Glutamatergic neuron (in vitro differentiated cells): ENCODE results near the gene MTPN. TPM values are rescaled to one million over a fixed set of nuclear protein-coding genes. Genes with fewer than 3 reads are reported as not detected.

Source experiments
- DNase-seq: peaks from one replicate; pipeline ENCODE4 v3.0.0; 2022
- H3K27ac Mint-ChIP-seq: one replicate; pipeline ENCODE4 v1.8.0; 2020; ENCODE audit warnings: mild to moderate bottlenecking, mixed read lengths, inconsistent platforms; ENCODE audit not compliant: unreplicated experiment
- H3K27me3 Mint-ChIP-seq: one replicate; pipeline ENCODE4 v1.8.0; 2020; ENCODE audit warnings: mild to moderate bottlenecking, moderate library complexity, mixed read lengths, inconsistent platforms; ENCODE audit not compliant: unreplicated experiment
- H3K36me3 Mint-ChIP-seq: one replicate; pipeline ENCODE4 v1.8.0; 2020; ENCODE audit warnings: mild to moderate bottlenecking, mixed read lengths, inconsistent platforms; ENCODE audit not compliant: unreplicated experiment
- H3K4me1 Mint-ChIP-seq: one replicate; pipeline ENCODE4 v1.8.0; 2020; ENCODE audit warnings: mild to moderate bottlenecking, low read depth, mixed read lengths, inconsistent platforms; ENCODE audit not compliant: unreplicated experiment
- H3K4me3 Mint-ChIP-seq: one replicate; pipeline ENCODE4 v1.8.0; 2020; ENCODE audit warnings: mild to moderate bottlenecking, mixed read lengths, inconsistent platforms; ENCODE audit not compliant: unreplicated experiment
- H3K9me3 Mint-ChIP-seq: one replicate; pipeline ENCODE4 v1.8.0; 2020; ENCODE audit warnings: mild to moderate bottlenecking, moderate library complexity, mixed read lengths, inconsistent platforms; ENCODE audit not compliant: unreplicated experiment
- CTCF ChIP-seq: fragments of 200-600 bp; sonication (generic); IDR thresholded peaks from one replicate; pipeline ENCODE4 v1.5.0; 2021; ENCODE audit not compliant: partially characterized antibody, unreplicated experiment
- total RNA-seq: library from RNA; stranded (reverse); fragmentation: NEBNext Ultra II Directional; extraction: Animal tissue kit (Norgen Biotek cat#: 25700); gene quantifications from one replicate; pipeline ENCODE4 v1.2.1, GENCODE V29; 2021; ENCODE audit not compliant: unreplicated experiment

Gene MTPN
- total RNA-seq, 1 donor from 2014 or later, result 181 TPM

GRCh38 chr7:135936497-135937217 is 40.5 kb downstream of the MTPN start:
- Mint-ChIP-seq H3K27me3 (peaks cover 2% of the 10 kb centered on the region), H3K4me3 (no peak overlapping the region), H3K27ac (no peak overlapping the region)

GRCh38 chr7:135934651-135935050 is 42.5 kb downstream of the MTPN start:
- TF ChIP-seq CTCF, result no peak
- H3K36me3 Mint-ChIP-seq, result no peaks in the 10 kb centered on the region
- H3K9me3 Mint-ChIP-seq, result peaks cover 2% of the 10 kb centered on the region
- H3K4me1 Mint-ChIP-seq, result peaks cover 39% of the 10 kb centered on the region
- H3K4me3 Mint-ChIP-seq, result no peak overlapping the region
- peaks cover 2% of the 10 kb centered on the region for H3K27me3 Mint-ChIP-seq
- H3K27ac Mint-ChIP-seq, result peak overlapping the region; percentile 7
- no peak for DNase-seq

More at GRCh38 chr7:135936497-135937217, 40.5 kb downstream of the MTPN start:
- no peak for TF ChIP-seq CTCF
- Mint-ChIP-seq H3K36me3 (no peaks in the 10 kb centered on the region), H3K4me1 (peaks cover 32% of the 10 kb centered on the region), H3K9me3 (peaks cover 2% of the 10 kb centered on the region)
- no peak for DNase-seq

GRCh38 chr7:135933509-135934188 is 43.5 kb downstream of the MTPN start:
- Mint-ChIP-seq H3K27me3 (peaks cover 2% of the 10 kb centered on the region), H3K4me1 (peaks cover 42% of the 10 kb centered on the region), H3K36me3 (no peaks in the 10 kb centered on the region), H3K27ac (peak overlapping the region; percentile 25), H3K9me3 (peaks cover 2% of the 10 kb centered on the region), H3K4me3 (no peak overlapping the region)
- no peak for TF ChIP-seq CTCF
- DNase-seq, result no peak

GRCh38 chr7:135932131-135932530 is 45.0 kb downstream of the MTPN start:
- Mint-ChIP-seq H3K4me1 (peaks cover 38% of the 10 kb centered on the region), H3K27ac (no peak overlapping the region), H3K4me3 (no peak overlapping the region), H3K9me3 (no peaks in the 10 kb centered on the region), H3K27me3 (peaks cover 2% of the 10 kb centered on the region), H3K36me3 (no peaks in the 10 kb centered on the region)
- TF ChIP-seq CTCF, result no peak
- no peak for DNase-seq
